Activated naive CD8-positive, alpha-beta T cell treated with anti-CD3 and anti-CD28 coated beads, Interleukin-2, amount 50 U/mL, for 24 hours (primary cell): ENCODE data around the gene CARNS1.
A peak's percentile ranks its signal among the peaks of the same experiment; 100 is the strongest.

Experiments
- ATAC-seq: fragments of 150-1000 bp; cut with Tn5 transposase; one replicate; pipeline ENCODE4 v1.10.0; 2021
- DNase-seq: peaks from one replicate; pipeline ENCODE4 v3.0.0; 2021
- H3K27ac Mint-ChIP-seq: one replicate; pipeline ENCODE4 v1.8.0; 2021; ENCODE audit warnings: mild to moderate bottlenecking, mixed read lengths
- H3K27me3 Mint-ChIP-seq: one replicate; pipeline ENCODE4 v1.8.0; 2021; ENCODE audit warnings: mixed read lengths
- H3K36me3 Mint-ChIP-seq: one replicate; pipeline ENCODE4 v1.8.0; 2021; ENCODE audit warnings: low read depth, mixed read lengths
- H3K4me1 Mint-ChIP-seq: one replicate; pipeline ENCODE4 v1.8.0; 2021; ENCODE audit warnings: mixed read lengths
- H3K4me3 Mint-ChIP-seq: one replicate; pipeline ENCODE4 v1.8.0; 2021; ENCODE audit warnings: mild to moderate bottlenecking, moderate library complexity, mixed read lengths
- H3K9me3 Mint-ChIP-seq: one replicate; pipeline ENCODE4 v1.8.0; 2021; ENCODE audit warnings: mixed read lengths

The CARNS1 gene

GRCh38 chr11:67415501-67416304, at the start of gene CARNS1:
TSS of gene CARNS1 (plus strand) at chr11:67415678. CDS start at chr11:67416200, 522 bp downstream.
- DNase-seq (peak; percentile 26), ATAC-seq (no peak)
- peaks cover 77% of the 10 kb centered on the region for H3K4me1 Mint-ChIP-seq

GRCh38 chr11:67365736-67366444, 49.6 kb upstream of the CARNS1 start:
- ATAC-seq: no peak
- Mint-ChIP-seq H3K4me1 (peaks cover 61% of the 10 kb centered on the region), H3K27me3 (peaks cover 10% of the 10 kb centered on the region), H3K27ac (peak overlapping the region; percentile 63), H3K36me3 (peaks cover 7% of the 10 kb centered on the region), H3K9me3 (no peaks in the 10 kb centered on the region), H3K4me3 (no peak overlapping the region)
- no peak for DNase-seq

More at GRCh38 chr11:67415501-67416304, at the start of gene CARNS1:
- H3K9me3 Mint-ChIP-seq: no peaks in the 10 kb centered on the region
- no peaks in the 10 kb centered on the region for H3K27me3 Mint-ChIP-seq
- H3K36me3 Mint-ChIP-seq: no peaks in the 10 kb centered on the region
- H3K27ac Mint-ChIP-seq: peak within 1 kb of the TSS; percentile 83
- peak within 1 kb of the TSS; percentile 69 for H3K4me3 Mint-ChIP-seq

GRCh38 chr11:67366546-67366945, 48.9 kb upstream of the CARNS1 start:
- Mint-ChIP-seq H3K27ac (peak overlapping the region; percentile 63), H3K4me1 (peaks cover 67% of the 10 kb centered on the region), H3K4me3 (no peak overlapping the region), H3K36me3 (peaks cover 7% of the 10 kb centered on the region), H3K9me3 (no peaks in the 10 kb centered on the region), H3K27me3 (peaks cover 16% of the 10 kb centered on the region)
- ATAC-seq (no peak), DNase-seq (no peak)

GRCh38 chr11:67366961-67367760, 48.3 kb upstream of the CARNS1 start:
- H3K27ac Mint-ChIP-seq: no peak overlapping the region
- peaks cover 7% of the 10 kb centered on the region for H3K36me3 Mint-ChIP-seq
- no peak for DNase-seq
- peaks cover 71% of the 10 kb centered on the region for H3K4me1 Mint-ChIP-seq
- H3K4me3 Mint-ChIP-seq: no peak overlapping the region
- no peak for ATAC-seq
- no peaks in the 10 kb centered on the region for H3K9me3 Mint-ChIP-seq
- peaks cover 20% of the 10 kb centered on the region for H3K27me3 Mint-ChIP-seq

GRCh38 chr11:67367761-67368227, 47.7 kb upstream of the CARNS1 start:
- Mint-ChIP-seq H3K27ac (no peak overlapping the region), H3K4me3 (no peak overlapping the region), H3K36me3 (peaks cover 7% of the 10 kb centered on the region), H3K4me1 (peaks cover 69% of the 10 kb centered on the region), H3K9me3 (no peaks in the 10 kb centered on the region), H3K27me3 (peaks cover 20% of the 10 kb centered on the region)
- no peak for ATAC-seq
- no peak for DNase-seq

- H3K36me3 Mint-ChIP-seq: peaks cover 7% of the 10 kb centered on the region
- no peaks in the 10 kb centered on the region for H3K9me3 Mint-ChIP-seq
- H3K4me3 Mint-ChIP-seq: no peak overlapping the region
- H3K27ac Mint-ChIP-seq: peak overlapping the region; percentile 36
- peak; percentile 41 for ATAC-seq
- peak; percentile 42 for DNase-seq
- peaks cover 22% of the 10 kb centered on the region for H3K27me3 Mint-ChIP-seq
- H3K4me1 Mint-ChIP-seq: peaks cover 69% of the 10 kb centered on the region
Observed at GRCh38 chr11:67368621-67369020, 46.9 kb upstream of the CARNS1 start.

GRCh38 chr11:67369275-67369674, 46.2 kb upstream of the CARNS1 start:
- no peak for ATAC-seq
- H3K27ac Mint-ChIP-seq: no peak overlapping the region
- DNase-seq: no peak
- peaks cover 26% of the 10 kb centered on the region for H3K27me3 Mint-ChIP-seq
- no peak overlapping the region for H3K4me3 Mint-ChIP-seq
- H3K36me3 Mint-ChIP-seq: peaks cover 7% of the 10 kb centered on the region
- H3K4me1 Mint-ChIP-seq: peaks cover 67% of the 10 kb centered on the region
- H3K9me3 Mint-ChIP-seq: no peaks in the 10 kb centered on the region

GRCh38 chr11:67369801-67370284, 45.6 kb upstream of the CARNS1 start:
- ATAC-seq: no peak
- DNase-seq: no peak
- Mint-ChIP-seq H3K27ac (no peak overlapping the region), H3K36me3 (peaks cover 3% of the 10 kb centered on the region), H3K9me3 (no peaks in the 10 kb centered on the region), H3K27me3 (peaks cover 29% of the 10 kb centered on the region), H3K4me1 (peaks cover 67% of the 10 kb centered on the region), H3K4me3 (no peak overlapping the region)

- Mint-ChIP-seq H3K9me3 (no peaks in the 10 kb centered on the region), H3K27me3 (peaks cover 29% of the 10 kb centered on the region), H3K36me3 (peaks cover 2% of the 10 kb centered on the region), H3K4me1 (peaks cover 63% of the 10 kb centered on the region), H3K27ac (no peak overlapping the region), H3K4me3 (no peak overlapping the region)
- ATAC-seq: no peak
- no peak for DNase-seq
Observed at GRCh38 chr11:67370351-67371076, 45.0 kb upstream of the CARNS1 start.

- H3K27me3 Mint-ChIP-seq: peaks cover 29% of the 10 kb centered on the region
- no peak overlapping the region for H3K27ac Mint-ChIP-seq
Observed at GRCh38 chr11:67371189-67371910, 44.1 kb upstream of the CARNS1 start.

GRCh38 chr11:67371911-67372320, 43.6 kb upstream of the CARNS1 start:
- Mint-ChIP-seq H3K36me3 (no peaks in the 10 kb centered on the region), H3K9me3 (no peaks in the 10 kb centered on the region), H3K27ac (no peak overlapping the region), H3K27me3 (peaks cover 28% of the 10 kb centered on the region), H3K4me3 (peak overlapping the region; percentile 75), H3K4me1 (peaks cover 54% of the 10 kb centered on the region)
- DNase-seq (no peak), ATAC-seq (no peak)

More at GRCh38 chr11:67371189-67371910, 44.1 kb upstream of the CARNS1 start:
- Mint-ChIP-seq H3K9me3 (no peaks in the 10 kb centered on the region), H3K36me3 (no peaks in the 10 kb centered on the region), H3K4me3 (peak overlapping the region; percentile 75), H3K4me1 (peaks cover 55% of the 10 kb centered on the region)
- DNase-seq: no peak
- peak; percentile 17 for ATAC-seq

- H3K4me3 Mint-ChIP-seq: peak overlapping the region; percentile 75
- H3K27me3 Mint-ChIP-seq: peaks cover 28% of the 10 kb centered on the region
- DNase-seq: no peak
- H3K9me3 Mint-ChIP-seq: no peaks in the 10 kb centered on the region
- no peaks in the 10 kb centered on the region for H3K36me3 Mint-ChIP-seq
- no peak for ATAC-seq
- peaks cover 54% of the 10 kb centered on the region for H3K4me1 Mint-ChIP-seq
- H3K27ac Mint-ChIP-seq: no peak overlapping the region
Observed at GRCh38 chr11:67372321-67372992, 43.0 kb upstream of the CARNS1 start.
